WTC11 (cell line): ENCODE results near the gene CTTNBP2NL. TPM values are rescaled to one million over a fixed set of nuclear protein-coding genes. Genes with fewer than 3 reads are reported as not detected.

Experiments
- ATAC-seq: fragments of 200-7000 bp; cut with Tn5 transposase; 2 replicates; pipeline ENCODE4 v1.10.0; 2021; ENCODE audit warnings: mild to moderate bottlenecking, moderate library complexity
- CTCF ChIA-PET: fragments of 300-600 bp; sonication (Branson Sonifier 250); formaldehyde crosslinking; loops from one replicate; lab custom pipeline; 2021; ENCODE audit warnings: antibody characterized with exemption; lab: Charles Lee
- POLR2A ChIA-PET: fragments of 350-600 bp; sonication (Branson Sonifier 250); formaldehyde crosslinking; loops from one replicate; lab custom pipeline; 2021; ENCODE audit warnings: antibody characterized with exemption; lab: Charles Lee
- DNase-seq: peaks from one replicate; pipeline ENCODE4 v3.0.0; 2021; ENCODE audit warnings: low spot score
- H3K27ac Mint-ChIP-seq: 2 replicates; pipeline ENCODE4 v1.8.0; 2021; ENCODE audit warnings: mixed read lengths
- H3K27me3 Mint-ChIP-seq: 2 replicates; pipeline ENCODE4 v1.8.0; 2021; ENCODE audit warnings: low read depth, mild to moderate bottlenecking, moderate library complexity, mixed read lengths
- H3K36me3 Mint-ChIP-seq: 2 replicates; pipeline ENCODE4 v1.8.0; 2021; ENCODE audit warnings: mixed read lengths
- H3K4me1 Mint-ChIP-seq: 2 replicates; pipeline ENCODE4 v1.8.0; 2022; ENCODE audit warnings: mixed read lengths
- H3K4me3 Mint-ChIP-seq: 2 replicates; pipeline ENCODE4 v1.8.0; 2021; ENCODE audit warnings: mild to moderate bottlenecking, moderate library complexity, mixed read lengths
- H3K9me3 Mint-ChIP-seq: 2 replicates; pipeline ENCODE4 v1.8.0; 2021; ENCODE audit warnings: mixed read lengths
- CBFB ChIP-seq: sonication (generic); formaldehyde crosslinking; IDR thresholded peaks from 2 replicates; pipeline ENCODE4 v1.8.1; 2022; ENCODE audit warnings: mild to moderate bottlenecking, low read depth, missing genetic modification reagents
- CREB1 ChIP-seq: sonication (generic); formaldehyde crosslinking; IDR thresholded peaks from 2 replicates; pipeline ENCODE4 v1.8.0; 2023; ENCODE audit warnings: mild to moderate bottlenecking, missing genetic modification reagents
- ELF4 ChIP-seq: sonication (generic); formaldehyde crosslinking; IDR thresholded peaks from 2 replicates; pipeline ENCODE4 v1.8.1; 2022; ENCODE audit warnings: low read depth, mild to moderate bottlenecking, moderate library complexity, missing genetic modification reagents
- GRHL2 ChIP-seq: fragments of 250-450 bp; sonication (Bioruptor Pico); IDR thresholded peaks from 2 replicates; pipeline ENCODE4 v1.8.0; 2022; ENCODE audit warnings: mild to moderate bottlenecking, moderate library complexity; ENCODE audit not compliant: insufficient replicate concordance, severe bottlenecking
- JUN ChIP-seq: sonication (generic); formaldehyde crosslinking; IDR thresholded peaks from 2 replicates; pipeline ENCODE4 v1.8.0; 2023; ENCODE audit warnings: mild to moderate bottlenecking, missing genetic modification reagents
- KAT7 ChIP-seq: sonication (generic); formaldehyde crosslinking; IDR thresholded peaks from 2 replicates; pipeline ENCODE4 v1.8.1; 2023; ENCODE audit warnings: missing genetic modification reagents, mild to moderate bottlenecking, borderline replicate concordance
- NFE2L1 ChIP-seq: sonication (generic); formaldehyde crosslinking; IDR thresholded peaks from 2 replicates; pipeline ENCODE4 v1.8.1; 2023; ENCODE audit warnings: missing genetic modification reagents
- NR2C2 ChIP-seq: sonication (generic); formaldehyde crosslinking; IDR thresholded peaks from 2 replicates; pipeline ENCODE4 v1.8.0; 2022; ENCODE audit warnings: mild to moderate bottlenecking, missing genetic modification reagents
- NR3C1 ChIP-seq: sonication (generic); formaldehyde crosslinking; conservative IDR thresholded peaks from 2 replicates; pipeline ENCODE4 v1.8.1; 2023; ENCODE audit warnings: low read depth, mild to moderate bottlenecking, missing genetic modification reagents
- TEAD4 ChIP-seq: sonication (generic); formaldehyde crosslinking; IDR thresholded peaks from 2 replicates; pipeline ENCODE4 v1.8.0; 2022; ENCODE audit warnings: mild to moderate bottlenecking, missing genetic modification reagents
- ZBTB21 ChIP-seq: sonication (generic); formaldehyde crosslinking; IDR thresholded peaks from 2 replicates; pipeline ENCODE4 v1.8.1; 2023; ENCODE audit warnings: mild to moderate bottlenecking, missing genetic modification reagents, borderline replicate concordance
- ZNF219 ChIP-seq: sonication (generic); formaldehyde crosslinking; IDR thresholded peaks from 2 replicates; pipeline ENCODE4 v1.8.0; 2023; ENCODE audit warnings: missing genetic modification reagents, mild to moderate bottlenecking, borderline replicate concordance
- total RNA-seq: library from RNA; stranded (reverse); gene quantifications from 3 replicates; pipeline ENCODE4 v1.2.3, GENCODE V29; 2021
- TF ChIP-seq, protein P1 (sequence below): fragments of 200-600 bp; IDR thresholded peaks from 2 replicates; pipeline ENCODE4 v1.8.0; 2022; ENCODE audit warnings: antibody characterized with exemption
- TF ChIP-seq, protein P2 (sequence below): sonication (generic); formaldehyde crosslinking; IDR thresholded peaks from 2 replicates; pipeline ENCODE4 v1.8.1; 2022; ENCODE audit warnings: low read depth, mild to moderate bottlenecking, moderate library complexity, missing genetic modification reagents, borderline replicate concordance
- TF ChIP-seq, protein P3 (sequence below): sonication (generic); formaldehyde crosslinking; IDR thresholded peaks from 2 replicates; pipeline ENCODE4 v1.8.1; 2023; ENCODE audit warnings: mild to moderate bottlenecking, missing genetic modification reagents, moderate library complexity
- TF ChIP-seq, protein P4 (sequence below): sonication (generic); formaldehyde crosslinking; IDR thresholded peaks from 2 replicates; pipeline ENCODE4 v1.8.1; 2023; ENCODE audit warnings: mild to moderate bottlenecking, missing genetic modification reagents, borderline replicate concordance
- TF ChIP-seq, protein P5 (sequence below): sonication (generic); formaldehyde crosslinking; conservative IDR thresholded peaks from 2 replicates; pipeline ENCODE4 v1.8.1; 2022; ENCODE audit warnings: mild to moderate bottlenecking, missing genetic modification reagents
- TF ChIP-seq, protein P6 (sequence below): fragments of 250-450 bp; sonication (Bioruptor Pico); conservative IDR thresholded peaks from 2 replicates; pipeline ENCODE4 v1.9.0; 2021; ENCODE audit warnings: mild to moderate bottlenecking
- TF ChIP-seq, protein P7 (sequence below): fragments of 250-450 bp; sonication (Bioruptor Pico); IDR thresholded peaks from 2 replicates; pipeline ENCODE4 v2.1.2; 2022; ENCODE audit warnings: mild to moderate bottlenecking, moderate library complexity

The CTTNBP2NL gene
- total RNA-seq, 1 experiment from 2014 or later: 32.8 TPM

DNA sequence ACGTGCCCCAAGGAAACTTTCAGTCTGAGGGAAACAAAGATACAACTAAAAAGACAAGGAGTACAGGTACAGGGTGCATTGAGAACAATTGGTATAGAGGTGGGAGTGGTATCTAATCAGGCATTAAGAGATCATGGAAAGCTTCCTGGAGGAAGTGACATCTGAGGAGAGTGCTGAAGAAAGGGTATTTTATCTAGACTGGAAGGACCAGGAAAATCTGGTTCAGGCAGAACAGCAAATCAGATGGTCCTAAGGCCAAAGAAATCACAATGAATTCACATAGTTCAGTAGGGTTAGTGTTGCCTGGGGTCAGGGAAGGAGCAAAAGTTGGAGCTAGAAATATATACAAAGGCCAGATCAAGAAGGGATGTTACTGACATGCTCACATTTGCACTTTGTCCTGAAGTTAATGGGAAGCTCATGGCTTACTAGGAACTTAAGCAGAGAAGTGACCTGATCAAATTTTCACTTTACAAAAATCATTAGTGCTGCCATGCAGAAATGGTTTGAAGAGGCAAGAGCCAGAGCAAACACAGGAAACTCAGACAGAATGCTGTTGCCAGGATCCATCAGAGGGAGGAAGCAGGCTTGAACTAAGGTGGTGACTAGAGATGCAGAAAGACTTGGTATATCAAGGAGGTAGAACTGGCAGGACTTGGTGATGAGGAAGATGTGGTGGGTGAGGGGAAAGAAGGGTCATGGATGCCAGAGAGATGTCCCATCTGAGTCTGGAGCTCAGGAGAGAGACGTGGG, 14.5 kb upstream of the CTTNBP2NL start:
- 0 out of 2 replicates have a peak, but pooled peaks cover 3% of the 10 kb centered on the region for H3K4me1 Mint-ChIP-seq
- no peak for ATAC-seq
- DNase-seq: no peak
- H3K4me3 Mint-ChIP-seq: no peak overlapping the region
- ChIA-PET POLR2A (no interaction called here), CTCF (interaction anchor here (1.1 to 3.2 kb wide), 4 partner anchors 9 to 85 kb away, joined by 3 to 15 read pairs (median 8); no protein-coding TSS in a partner anchor)
- TF ChIP-seq, protein P1, sequence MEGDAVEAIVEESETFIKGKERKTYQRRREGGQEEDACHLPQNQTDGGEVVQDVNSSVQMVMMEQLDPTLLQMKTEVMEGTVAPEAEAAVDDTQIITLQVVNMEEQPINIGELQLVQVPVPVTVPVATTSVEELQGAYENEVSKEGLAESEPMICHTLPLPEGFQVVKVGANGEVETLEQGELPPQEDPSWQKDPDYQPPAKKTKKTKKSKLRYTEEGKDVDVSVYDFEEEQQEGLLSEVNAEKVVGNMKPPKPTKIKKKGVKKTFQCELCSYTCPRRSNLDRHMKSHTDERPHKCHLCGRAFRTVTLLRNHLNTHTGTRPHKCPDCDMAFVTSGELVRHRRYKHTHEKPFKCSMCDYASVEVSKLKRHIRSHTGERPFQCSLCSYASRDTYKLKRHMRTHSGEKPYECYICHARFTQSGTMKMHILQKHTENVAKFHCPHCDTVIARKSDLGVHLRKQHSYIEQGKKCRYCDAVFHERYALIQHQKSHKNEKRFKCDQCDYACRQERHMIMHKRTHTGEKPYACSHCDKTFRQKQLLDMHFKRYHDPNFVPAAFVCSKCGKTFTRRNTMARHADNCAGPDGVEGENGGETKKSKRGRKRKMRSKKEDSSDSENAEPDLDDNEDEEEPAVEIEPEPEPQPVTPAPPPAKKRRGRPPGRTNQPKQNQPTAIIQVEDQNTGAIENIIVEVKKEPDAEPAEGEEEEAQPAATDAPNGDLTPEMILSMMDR: no peak
- TF ChIP-seq, protein P2, sequence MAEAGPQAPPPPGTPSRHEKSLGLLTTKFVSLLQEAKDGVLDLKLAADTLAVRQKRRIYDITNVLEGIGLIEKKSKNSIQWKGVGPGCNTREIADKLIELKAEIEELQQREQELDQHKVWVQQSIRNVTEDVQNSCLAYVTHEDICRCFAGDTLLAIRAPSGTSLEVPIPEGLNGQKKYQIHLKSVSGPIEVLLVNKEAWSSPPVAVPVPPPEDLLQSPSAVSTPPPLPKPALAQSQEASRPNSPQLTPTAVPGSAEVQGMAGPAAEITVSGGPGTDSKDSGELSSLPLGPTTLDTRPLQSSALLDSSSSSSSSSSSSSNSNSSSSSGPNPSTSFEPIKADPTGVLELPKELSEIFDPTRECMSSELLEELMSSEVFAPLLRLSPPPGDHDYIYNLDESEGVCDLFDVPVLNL (CRISPR knock-in tag): no peak
- TF ChIP-seq, protein P3, sequence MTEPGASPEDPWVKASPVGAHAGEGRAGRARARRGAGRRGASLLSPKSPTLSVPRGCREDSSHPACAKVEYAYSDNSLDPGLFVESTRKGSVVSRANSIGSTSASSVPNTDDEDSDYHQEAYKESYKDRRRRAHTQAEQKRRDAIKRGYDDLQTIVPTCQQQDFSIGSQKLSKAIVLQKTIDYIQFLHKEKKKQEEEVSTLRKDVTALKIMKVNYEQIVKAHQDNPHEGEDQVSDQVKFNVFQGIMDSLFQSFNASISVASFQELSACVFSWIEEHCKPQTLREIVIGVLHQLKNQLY (CRISPR knock-in tag): no peak
- TF ChIP-seq, protein P4, sequence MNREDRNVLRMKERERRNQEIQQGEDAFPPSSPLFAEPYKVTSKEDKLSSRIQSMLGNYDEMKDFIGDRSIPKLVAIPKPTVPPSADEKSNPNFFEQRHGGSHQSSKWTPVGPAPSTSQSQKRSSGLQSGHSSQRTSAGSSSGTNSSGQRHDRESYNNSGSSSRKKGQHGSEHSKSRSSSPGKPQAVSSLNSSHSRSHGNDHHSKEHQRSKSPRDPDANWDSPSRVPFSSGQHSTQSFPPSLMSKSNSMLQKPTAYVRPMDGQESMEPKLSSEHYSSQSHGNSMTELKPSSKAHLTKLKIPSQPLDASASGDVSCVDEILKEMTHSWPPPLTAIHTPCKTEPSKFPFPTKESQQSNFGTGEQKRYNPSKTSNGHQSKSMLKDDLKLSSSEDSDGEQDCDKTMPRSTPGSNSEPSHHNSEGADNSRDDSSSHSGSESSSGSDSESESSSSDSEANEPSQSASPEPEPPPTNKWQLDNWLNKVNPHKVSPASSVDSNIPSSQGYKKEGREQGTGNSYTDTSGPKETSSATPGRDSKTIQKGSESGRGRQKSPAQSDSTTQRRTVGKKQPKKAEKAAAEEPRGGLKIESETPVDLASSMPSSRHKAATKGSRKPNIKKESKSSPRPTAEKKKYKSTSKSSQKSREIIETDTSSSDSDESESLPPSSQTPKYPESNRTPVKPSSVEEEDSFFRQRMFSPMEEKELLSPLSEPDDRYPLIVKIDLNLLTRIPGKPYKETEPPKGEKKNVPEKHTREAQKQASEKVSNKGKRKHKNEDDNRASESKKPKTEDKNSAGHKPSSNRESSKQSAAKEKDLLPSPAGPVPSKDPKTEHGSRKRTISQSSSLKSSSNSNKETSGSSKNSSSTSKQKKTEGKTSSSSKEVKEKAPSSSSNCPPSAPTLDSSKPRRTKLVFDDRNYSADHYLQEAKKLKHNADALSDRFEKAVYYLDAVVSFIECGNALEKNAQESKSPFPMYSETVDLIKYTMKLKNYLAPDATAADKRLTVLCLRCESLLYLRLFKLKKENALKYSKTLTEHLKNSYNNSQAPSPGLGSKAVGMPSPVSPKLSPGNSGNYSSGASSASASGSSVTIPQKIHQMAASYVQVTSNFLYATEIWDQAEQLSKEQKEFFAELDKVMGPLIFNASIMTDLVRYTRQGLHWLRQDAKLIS (CRISPR knock-in tag): no peak
- TF ChIP-seq, protein P5, sequence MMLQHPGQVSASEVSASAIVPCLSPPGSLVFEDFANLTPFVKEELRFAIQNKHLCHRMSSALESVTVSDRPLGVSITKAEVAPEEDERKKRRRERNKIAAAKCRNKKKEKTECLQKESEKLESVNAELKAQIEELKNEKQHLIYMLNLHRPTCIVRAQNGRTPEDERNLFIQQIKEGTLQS (CRISPR knock-in tag): no peak
- TF ChIP-seq NR3C1: no peak
- no peak for TF ChIP-seq TEAD4
- TF ChIP-seq, protein P6, sequence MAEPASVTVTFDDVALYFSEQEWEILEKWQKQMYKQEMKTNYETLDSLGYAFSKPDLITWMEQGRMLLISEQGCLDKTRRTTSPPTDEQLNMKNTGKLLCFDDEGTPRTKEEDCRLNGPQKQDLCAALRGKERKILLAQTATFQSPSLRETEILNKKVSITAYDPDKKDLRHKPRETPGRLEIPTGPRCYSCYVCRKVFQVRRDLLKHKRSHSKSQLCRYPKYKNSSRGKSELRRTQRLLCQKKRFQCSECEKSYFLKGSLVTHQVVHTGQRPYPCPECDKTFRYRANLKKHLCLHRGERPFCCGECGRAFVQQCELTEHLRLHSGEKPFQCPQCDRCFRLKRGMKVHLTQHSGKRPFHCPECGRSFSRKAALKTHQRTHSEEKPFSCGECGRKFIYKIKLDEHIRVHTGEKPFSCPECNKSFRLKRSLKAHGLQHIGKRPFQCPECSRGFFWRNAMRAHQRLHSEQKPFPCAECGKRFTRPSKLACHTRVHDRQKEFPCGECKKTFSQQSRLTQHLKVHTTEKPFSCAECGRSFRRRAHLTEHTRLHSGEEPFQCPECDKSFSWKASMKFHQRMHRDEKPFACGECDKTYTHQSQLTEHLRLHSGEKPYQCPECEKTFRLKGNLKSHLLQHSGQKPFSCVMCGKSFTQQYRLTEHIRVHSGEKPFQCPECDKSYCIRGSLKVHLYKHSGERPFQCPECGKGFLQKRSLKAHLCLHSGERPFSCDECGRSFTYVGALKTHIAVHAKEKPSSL: no peak
- TF ChIP-seq GRHL2 (CRISPR knock-in tag): no peak
- no peak for TF ChIP-seq ZNF219 (CRISPR knock-in tag)
- TF ChIP-seq, protein P7, sequence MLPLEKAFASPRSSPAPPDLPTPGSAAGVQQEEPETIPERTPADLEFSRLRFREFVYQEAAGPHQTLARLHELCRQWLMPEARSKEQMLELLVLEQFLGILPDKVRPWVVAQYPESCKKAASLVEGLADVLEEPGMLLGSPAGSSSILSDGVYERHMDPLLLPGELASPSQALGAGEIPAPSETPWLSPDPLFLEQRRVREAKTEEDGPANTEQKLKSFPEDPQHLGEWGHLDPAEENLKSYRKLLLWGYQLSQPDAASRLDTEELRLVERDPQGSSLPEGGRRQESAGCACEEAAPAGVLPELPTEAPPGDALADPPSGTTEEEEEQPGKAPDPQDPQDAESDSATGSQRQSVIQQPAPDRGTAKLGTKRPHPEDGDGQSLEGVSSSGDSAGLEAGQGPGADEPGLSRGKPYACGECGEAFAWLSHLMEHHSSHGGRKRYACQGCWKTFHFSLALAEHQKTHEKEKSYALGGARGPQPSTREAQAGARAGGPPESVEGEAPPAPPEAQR (CRISPR knock-in tag): no peak
- no peak for TF ChIP-seq NFE2L1 (CRISPR knock-in tag)
- TF ChIP-seq ZBTB21 (CRISPR knock-in tag): no peak
- no peak for TF ChIP-seq JUN (CRISPR knock-in tag)
- TF ChIP-seq KAT7 (CRISPR knock-in tag): no peak
- TF ChIP-seq ELF4 (CRISPR knock-in tag): no peak
- no peak for TF ChIP-seq CREB1 (CRISPR knock-in tag)
- no peak for TF ChIP-seq NR2C2 (CRISPR knock-in tag)
- TF ChIP-seq CBFB (CRISPR knock-in tag): no peak
- no peaks in the 10 kb centered on the region for H3K36me3 Mint-ChIP-seq
- H3K9me3 Mint-ChIP-seq: 0 out of 2 replicates have a peak, but pooled peaks cover 3% of the 10 kb centered on the region
- H3K27ac Mint-ChIP-seq: no peak overlapping the region
- H3K27me3 Mint-ChIP-seq: peaks cover 3% of the 10 kb centered on the region
